HG03469 (cell line): ENCODE measurements around the gene BTBD19.
"Not testable (repeated sequence)": the region's sequence is repeated elsewhere in the genome, so short reads cannot be mapped to it uniquely, and the experiment has no call there.

Experiments used
- ATAC-seq: cut with Tn5 transposase; IDR thresholded peaks from one replicate; pipeline ENCODE4 v1.9.1; 2021; ENCODE audit warnings: mild to moderate bottlenecking, moderate library complexity, moderate number of reproducible peaks; ENCODE audit not compliant: unreplicated experiment

BTBD19 gene

DNA sequence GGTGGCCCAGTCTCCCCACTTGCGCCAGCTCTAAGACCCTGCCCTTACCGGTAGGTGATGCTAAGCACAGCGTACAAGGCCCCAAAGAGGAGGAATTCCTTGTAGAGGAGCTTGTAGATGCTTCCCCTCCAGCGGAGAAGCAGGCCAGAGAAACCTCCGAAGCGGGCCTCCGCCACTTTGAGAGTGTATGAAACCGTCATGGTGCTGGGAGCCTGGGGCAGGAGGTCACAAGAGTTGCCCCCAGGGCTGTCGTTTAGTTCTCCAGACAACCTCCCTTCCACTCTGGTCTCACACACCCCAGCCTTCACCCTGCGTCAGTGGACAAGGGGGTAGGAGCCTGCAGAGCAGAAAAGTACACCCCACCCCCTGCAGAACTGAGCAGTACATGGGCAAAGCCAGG lies 20.8 kb upstream of the BTBD19 start:
- no peak for ATAC-seq

DNA sequence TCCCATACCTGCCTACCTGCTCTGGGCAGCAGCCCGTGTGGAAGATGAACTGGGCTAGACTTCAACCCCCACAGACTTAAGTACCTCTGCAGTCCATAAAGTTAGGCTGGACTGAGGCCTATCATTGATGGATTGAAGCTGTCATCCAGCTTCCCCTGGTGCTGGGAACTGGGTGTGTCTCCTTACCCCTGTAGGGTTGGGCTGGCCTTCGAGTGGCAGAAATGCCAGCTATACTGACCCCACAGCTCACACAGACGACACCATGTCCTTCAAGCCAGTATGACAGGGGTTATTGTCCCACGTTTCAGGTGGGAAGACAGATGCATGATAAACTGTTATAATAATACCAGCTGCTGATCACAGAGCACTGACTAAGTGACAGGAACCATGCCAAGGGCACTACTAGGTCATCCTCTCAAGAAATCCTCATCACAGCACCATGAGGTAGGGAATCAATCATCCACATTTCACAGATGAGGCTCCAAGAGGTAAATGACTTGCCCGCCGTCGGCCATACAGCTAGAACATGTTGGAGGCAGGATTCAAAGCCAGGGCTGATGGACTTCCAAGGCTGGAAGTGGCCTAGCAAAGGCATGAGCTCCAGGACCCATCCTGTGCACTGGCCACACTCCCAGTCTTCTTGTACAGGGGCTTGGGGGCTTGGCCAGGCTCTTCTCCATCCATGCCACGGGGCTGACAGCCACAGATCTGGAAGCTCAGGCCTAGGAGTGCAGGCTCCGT lies 20.0 kb upstream of the BTBD19 start, which contains the start of gene BEST4:
Gene BEST4 (minus strand): TSS at position 51 of the 741 bp plus-strand sequence. CDS start 465 bp downstream, outside the sequence.
- no peak for ATAC-seq

DNA sequence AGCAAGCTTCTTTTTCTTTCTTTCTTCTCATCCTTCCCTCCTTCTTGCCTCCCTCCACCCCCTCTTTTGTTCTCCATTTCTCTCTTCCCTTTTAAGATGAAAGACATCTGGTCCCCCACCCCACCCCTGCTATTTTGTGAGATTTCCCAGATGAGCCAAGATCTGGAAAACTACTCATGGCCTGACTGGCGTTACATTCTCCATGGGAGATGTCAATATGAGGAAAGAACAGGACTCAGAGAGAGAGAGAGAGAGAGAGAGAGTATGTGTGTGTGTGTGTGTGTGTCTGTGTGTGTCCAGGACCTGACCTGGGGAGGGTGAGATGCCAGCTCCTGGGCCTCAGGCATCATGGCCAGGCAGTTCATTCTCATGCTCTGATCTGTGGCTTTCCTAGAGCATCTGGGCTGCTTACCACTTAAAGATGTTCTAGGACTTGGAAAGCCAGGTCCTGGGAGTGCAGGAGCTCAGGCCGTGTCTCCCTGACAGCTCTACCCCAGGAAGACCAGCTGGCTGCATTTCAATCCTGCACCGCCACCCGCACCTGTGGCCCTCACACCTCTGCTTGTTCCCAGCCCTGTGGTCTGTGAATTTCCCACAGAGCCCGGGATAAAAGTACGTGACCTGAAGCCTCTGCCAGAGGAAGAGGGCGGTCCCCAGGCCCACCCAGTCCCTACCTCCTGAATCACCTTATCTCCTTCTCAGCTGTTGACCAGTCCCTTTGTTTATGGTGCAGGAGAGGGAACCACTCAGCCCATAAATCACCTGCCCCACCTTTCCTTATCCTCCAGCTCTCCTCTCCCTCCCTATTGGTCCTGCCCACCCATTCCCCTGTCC lies 17.1 kb upstream of the BTBD19 start:
- no peak for ATAC-seq

DNA sequence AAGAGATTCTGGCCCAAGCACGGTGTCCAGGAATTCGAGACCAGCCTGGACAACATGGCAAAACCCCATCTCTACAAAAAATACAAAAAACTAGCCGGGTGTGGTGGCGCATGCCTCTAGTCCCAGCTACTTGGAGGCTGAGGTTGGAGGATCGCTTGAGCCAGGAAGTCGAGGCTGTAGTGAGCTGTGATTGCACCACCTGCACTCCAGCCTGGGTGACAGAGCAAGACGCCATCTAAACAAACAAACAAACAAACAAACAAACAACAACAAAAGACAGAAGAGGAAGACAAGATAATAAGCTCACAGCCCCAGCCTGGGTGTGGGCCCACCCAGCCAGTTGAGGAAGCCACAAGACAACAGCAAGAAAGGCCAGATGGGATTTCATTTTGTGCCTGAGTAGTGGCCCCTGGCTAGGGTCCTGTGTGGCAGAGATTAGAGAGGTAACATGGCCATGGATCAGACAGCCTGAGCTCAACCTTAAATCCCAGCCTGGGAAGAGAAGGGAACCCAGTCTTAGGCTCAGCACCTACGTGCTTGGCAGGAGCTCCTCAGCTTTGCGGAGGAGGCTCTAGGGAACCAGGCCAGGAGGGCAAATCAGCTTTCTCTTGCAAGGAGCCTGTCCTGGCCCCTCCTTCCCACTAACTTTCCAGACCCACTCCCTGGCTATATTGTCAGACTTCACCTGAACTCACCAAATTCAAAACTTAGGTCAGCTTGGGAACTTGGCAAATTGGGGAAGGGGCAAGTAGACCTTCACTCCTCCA lies 15.4 kb upstream of the BTBD19 start:
- no peak for ATAC-seq

DNA sequence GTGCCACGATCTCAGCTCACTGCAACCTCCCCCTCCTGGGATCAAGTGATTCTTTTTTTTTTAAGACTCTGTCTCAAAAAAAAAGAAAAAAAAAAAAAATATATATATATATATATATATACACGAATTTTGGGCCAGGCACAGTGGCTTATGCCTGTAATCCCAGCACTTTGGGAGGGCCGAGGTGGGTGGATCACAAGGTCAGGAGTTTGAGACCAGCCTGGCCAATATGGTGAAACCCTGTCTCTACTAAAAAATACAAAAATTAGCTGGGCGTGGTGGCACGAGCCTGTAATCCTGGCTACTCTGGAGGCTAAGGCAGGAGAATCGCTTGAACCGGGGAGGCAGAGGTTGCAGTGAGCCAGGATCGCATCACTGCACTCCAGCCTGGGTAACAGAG lies 10.4 kb upstream of the BTBD19 start:
- ATAC-seq = not testable (repeated sequence)

DNA sequence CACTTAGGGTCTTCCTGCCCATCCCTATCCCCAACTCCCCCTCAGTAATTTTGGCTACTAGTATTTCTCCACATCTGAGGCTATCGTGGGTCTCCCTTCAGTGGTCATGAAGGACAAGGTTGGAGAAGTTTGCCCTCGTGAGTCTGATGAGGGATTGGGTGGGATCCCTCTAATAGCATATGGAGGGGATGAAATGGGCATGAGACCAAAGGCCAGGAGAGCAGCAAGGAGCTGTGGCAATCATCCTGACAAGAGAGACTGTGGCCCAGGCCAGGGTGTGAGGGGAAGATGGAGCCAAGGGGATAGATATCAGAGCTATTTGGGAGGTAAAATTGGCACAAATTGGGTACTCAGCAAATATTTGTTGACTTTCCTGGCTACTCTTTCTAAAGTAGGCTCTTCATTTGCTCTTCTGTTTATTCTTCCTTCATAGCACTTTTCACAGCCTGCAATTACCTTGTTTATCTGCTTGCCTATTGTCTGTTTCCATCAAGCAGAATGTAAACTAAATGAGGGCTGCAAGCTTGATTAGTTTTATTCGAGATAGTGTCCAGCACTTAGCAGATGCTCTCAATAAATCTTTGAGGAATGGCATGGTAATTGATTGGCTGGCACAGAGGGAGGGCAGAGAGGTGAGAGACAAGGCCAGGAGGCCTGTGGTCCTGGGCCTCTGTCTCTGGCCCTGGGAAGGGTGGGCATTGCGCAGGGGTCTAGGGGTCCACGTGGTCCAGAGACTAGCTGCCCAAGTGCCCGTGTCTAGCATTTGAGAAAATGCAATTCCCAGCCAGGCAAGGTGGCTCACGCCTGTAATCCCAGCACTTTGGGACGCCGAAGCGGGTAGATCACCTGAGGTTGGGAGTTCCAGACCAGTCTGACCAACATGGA lies 9.6 kb upstream of the BTBD19 start:
- no peak for ATAC-seq

DNA sequence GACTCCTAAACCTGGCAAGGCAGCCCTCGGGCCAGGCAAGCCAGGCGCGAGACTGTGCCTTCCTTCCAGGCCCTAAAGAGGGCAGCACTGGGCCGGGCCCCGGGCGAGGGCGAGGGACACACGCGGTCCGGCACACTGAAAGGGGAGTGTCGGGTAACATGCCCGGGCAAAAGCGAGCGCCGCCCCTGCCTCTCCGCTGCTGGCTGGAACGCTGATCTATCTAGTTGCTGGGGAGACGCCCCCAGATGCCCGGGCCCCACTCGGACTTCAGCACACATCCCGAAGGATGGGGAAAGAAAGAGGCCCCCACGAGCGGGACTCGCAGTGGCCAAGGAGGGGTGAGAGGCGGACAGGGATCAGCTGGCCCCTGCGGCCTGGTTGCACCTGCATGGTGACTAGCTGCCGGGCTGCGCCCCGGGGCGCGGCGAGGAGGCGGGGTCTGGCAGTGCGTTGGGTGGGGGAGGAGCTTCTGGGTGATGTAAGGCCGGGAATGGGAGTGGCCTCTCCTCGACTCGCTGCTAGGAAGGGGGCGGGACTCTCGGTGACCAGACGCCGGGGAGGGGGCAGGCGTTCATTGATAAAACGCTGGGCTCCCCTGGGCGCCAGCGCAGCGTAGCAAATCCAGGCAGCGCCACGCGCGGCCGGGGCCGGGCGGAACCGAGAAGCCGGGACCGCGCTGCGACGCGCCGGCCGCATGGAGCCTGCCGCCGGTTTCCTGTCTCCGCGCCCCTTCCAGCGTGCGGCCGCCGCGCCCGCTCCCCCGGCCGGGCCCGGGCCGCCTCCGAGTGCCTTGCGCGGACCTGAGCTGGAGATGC lies 8.3 kb upstream of the BTBD19 start, which contains the start of gene PLK3:
Gene PLK3 (plus strand): TSS at position 608 of the 815 bp plus-strand sequence. CDS start 87 bp downstream, at position 695.
- ATAC-seq = peak; percentile 48

DNA sequence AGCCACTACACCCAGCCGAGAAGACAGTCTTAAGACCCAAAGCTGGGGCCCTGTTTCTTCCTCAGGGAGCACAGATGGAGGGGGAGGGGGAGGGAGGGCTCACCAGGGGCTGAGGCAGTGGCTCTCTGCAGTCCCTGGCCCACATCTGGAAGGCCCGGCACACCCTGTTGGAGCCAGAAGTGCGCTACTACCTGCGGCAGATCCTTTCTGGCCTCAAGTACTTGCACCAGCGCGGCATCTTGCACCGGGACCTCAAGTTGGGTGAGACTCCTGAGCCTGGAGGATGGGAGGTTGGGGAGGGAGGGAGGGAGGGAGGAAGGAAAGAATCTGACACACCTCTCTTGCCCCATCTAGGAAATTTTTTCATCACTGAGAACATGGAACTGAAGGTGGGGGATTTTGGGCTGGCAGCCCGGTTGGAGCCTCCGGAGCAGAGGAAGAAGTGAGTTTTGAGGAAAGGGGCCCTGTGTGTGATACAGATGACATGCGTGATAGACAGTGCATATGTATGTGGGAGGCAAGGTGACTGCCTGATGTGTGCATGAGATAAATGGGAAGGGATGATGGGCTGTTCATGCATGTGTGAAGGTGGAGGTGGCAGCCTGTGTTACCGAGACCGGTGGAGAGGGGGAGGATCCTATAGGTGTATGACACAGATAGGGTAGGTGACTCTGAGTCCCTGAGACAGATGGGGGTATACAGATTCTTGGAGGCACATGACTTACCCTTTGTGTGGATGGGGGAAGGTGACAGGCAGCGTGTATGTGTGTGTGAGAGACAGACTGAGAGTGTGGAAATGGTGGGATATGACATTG lies 6.6 kb upstream of the BTBD19 start:
- ATAC-seq = no peak

DNA sequence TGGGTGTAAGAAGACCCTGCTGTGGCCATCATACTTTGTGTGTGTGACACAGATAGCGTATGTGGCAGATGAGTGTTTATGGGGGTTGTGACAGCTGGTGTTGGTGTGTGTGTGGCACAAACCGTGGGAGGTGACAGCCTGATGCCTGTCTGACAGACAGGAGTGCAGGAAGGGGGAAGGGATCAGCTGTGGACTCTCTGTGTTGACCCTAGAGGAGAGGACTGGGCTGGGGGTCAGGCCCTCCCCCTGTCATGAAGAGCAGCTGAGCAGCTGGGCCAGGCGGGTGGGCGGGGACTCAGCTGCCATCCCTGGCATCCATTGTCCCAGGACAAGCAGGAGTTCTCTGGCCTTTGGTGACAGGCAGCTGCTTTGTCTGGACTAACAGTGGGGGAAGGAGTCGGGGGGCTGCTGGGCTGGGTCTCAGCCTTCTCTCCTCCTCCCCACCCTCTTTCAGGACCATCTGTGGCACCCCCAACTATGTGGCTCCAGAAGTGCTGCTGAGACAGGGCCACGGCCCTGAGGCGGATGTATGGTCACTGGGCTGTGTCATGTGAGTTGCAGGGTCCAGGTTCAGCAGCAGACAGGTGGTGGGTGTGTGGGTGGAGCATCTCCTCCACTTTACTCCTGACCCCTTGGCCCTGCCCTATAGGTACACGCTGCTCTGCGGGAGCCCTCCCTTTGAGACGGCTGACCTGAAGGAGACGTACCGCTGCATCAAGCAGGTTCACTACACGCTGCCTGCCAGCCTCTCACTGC lies 5.8 kb upstream of the BTBD19 start:
- no peak for ATAC-seq

DNA sequence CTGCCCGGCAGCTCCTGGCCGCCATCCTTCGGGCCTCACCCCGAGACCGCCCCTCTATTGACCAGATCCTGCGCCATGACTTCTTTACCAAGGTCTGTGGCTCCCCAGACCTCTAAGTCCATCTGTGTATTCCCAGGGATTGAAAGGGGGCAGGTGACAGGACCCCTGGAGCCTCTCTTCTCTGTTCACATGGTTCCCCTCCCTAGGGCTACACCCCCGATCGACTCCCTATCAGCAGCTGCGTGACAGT lies 5.3 kb upstream of the BTBD19 start:
- ATAC-seq = no peak

DNA sequence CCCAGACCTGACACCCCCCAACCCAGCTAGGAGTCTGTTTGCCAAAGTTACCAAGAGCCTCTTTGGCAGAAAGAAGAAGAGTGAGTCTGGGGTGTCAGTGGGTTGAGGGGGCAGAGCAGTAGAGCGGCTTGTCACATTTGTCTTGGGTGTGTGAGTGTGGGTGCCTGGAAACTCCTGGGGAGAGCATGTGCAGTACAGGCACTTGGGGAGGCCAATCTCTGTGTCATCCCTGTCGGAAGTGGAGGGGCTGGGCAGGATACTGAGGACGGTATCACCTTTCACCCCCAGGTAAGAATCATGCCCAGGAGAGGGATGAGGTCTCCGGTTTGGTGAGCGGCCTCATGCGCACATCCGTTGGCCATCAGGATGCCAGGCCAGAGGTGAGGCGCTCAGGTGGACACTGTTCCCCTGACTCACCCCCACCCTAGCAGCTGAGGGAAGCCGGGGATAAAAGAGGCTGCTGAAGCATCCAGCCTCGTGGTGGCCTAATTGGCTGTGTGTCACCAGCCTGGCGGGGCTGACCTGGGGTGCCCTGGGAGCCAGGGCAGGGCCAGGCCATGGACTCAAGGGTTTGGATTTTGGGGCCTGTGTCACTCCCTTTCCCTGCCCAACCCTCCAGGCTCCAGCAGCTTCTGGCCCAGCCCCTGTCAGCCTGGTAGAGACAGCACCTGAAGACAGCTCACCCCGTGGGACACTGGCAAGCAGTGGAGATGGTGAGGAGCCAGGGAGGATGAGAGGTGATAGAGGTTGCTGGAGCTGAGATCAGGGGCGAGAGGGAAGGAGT lies 4.8 kb upstream of the BTBD19 start:
- ATAC-seq = no peak

DNA sequence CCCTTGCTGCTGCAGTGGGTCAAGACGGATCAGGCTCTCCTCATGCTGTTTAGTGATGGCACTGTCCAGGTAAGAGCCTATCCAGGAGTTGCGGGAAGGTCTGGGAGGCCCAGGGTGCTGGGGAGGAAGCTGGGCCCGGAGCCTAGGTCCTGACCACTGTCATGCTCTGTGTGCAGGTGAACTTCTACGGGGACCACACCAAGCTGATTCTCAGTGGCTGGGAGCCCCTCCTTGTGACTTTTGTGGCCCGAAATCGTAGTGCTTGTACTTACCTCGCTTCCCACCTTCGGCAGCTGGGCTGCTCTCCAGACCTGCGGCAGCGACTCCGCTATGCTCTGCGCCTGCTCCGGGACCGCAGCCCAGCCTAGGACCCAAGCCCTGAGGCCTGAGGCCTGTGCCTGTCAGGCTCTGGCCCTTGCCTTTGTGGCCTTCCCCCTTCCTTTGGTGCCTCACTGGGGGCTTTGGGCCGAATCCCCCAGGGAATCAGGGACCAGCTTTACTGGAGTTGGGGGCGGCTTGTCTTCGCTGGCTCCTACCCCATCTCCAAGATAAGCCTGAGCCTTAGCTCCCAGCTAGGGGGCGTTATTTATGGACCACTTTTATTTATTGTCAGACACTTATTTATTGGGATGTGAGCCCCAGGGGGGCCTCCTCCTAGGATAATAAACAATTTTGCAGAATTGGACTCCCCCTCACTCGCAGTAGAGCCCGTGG lies 2.9 kb upstream of the BTBD19 start:
- no peak for ATAC-seq

DNA sequence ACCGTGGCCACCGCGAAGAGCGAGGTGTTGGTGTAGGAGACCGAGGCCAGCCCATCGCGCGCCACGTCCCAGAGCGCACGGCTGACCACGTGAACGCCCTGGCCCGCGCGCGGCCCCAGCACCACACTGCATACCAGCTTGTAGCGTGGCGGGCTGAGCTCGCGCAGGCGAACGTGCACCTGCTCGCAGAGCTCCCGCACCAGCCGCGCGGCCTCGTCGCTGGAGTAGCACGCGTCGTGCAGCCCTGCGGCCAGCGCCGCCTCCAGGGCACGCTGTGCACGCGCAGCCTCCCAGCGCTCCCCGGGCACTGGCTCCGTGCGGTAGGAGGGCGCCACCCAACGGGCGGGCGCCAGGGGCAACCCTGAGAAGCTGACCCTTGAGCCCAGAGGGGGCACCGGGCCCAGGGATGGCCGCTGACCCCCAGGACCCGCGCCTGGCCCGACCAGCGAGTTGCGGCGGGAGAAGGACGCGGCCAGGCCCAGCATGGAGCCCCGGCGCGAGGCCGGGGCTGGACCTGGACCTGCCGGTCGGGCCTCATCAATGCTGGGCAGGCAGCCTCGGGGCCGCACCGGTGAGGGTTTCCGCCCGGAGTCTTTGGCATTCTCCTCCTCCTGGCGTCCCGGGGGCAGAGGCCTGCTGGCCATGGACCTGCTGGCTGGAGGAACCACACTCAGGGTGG lies 2.2 kb upstream of the BTBD19 start:
- ATAC-seq = no peak

DNA sequence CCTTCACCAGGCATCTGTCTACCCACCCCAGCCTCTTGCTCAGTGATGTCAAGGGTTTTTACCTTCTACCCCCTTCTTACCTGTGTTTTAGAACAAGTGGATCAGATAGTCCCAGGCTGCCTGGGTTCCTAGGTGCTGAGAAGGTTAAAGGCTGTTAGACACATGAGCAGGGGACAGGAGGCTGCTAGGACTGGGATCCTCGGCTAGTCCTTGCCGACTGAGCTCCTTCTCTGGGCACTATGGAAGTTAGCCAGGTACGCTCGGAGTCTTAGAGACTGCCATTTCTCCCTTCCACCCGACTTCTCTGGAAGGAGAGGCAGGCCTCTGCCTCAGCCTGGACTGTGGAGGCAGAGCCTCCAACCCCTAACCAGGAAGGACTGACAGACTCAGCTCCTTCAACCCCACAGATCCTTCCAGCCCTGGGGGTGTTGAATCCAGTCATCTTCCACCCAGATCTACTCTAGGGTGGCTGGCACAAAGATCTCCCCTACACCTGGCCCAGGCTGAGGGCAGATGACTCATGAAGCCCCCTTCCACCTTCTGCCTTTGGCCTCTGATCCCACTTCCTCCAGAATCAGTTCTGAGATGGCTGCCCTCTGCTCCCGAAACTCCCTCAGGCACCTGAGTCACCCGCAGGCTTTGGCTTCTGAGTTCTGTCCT lies 1.5 kb upstream of the BTBD19 start, which contains the start of gene DYNLT4:
Gene DYNLT4 (minus strand): TSS at position 648 of the 660 bp plus-strand sequence. CDS start 683 bp downstream, outside the sequence.
- no peak for ATAC-seq

DNA sequence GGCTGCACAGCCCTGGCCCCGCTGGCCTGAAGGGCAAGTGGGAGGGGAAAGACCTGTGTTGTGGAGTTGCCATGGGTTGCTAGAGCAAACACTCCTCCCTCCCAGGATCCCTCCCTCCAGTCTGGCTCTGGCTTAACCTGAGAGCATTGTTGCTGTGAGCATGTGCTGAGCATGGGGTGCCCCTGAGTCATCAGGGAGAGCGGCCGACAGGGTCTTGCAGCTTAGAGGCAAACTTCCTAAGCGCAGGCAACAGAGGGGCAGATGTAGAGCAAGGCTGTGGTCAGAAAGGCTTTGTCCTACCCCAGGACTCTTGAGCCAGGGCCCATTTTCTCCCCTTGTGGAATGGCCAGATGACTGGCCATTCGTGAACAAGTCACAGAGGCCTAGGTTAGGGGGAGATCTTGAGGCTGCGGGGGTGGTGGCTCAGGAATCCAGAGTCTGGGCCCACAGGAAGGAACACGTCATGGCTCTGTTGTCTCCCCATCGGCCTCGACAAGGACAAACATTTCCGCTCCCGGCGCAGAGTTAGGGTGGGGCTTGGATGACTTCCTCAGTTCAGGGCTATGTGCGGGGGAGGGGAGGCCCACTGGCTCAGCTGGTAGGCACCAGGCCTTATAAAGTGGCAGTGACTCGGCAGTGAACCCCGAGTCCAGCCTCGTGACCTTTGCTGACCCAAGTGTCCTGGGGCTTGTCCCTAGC lies 810 bp upstream of the BTBD19 start:
- no peak for ATAC-seq
